HCT116 (cell line): Measurements from ENCODE around the gene ZSCAN5A. TPM values are rescaled to one million over a fixed set of nuclear protein-coding genes. Genes with fewer than 3 reads are reported as not detected.

Experiments
- ATAC-seq: fragments of 200-7000 bp; cut with Tn5 transposase; 2 replicates; pipeline ENCODE4 v1.9.1; 2020; ENCODE audit warnings: mild to moderate bottlenecking, moderate library complexity
- BruUV-seq: library from RNA; stranded (reverse); fragments of 400-500 nt; replicated peaks from 2 replicates; lab custom pipeline; 2021; lab: Mats Ljungman, UMichigan
- CTCF ChIA-PET: fragments of 300-600 bp; sonication (Branson Sonifier 250); formaldehyde crosslinking; loops from one replicate; lab custom pipeline; 2021; ENCODE audit warnings: antibody characterized with exemption; lab: Charles Lee
- POLR2A ChIA-PET: fragments of 300-600, 350-600 bp; sonication (Branson Sonifier 250); formaldehyde crosslinking; loops from one replicate; lab custom pipeline; 2021; ENCODE audit warnings: antibody characterized with exemption; lab: Charles Lee
- RAD21 ChIA-PET, 2 experiments: fragments of 300-600 bp; sonication (Branson Sonifier 250); formaldehyde crosslinking; loops; one replicate each; lab custom pipeline; 2023; ENCODE audit warnings: low total read pairs in 2 of 2; ENCODE audit not compliant: uncharacterized antibody in 2 of 2, unreplicated experiment in 2 of 2, low non-redundant PET in 1 of 2; lab: Charles Lee
- DNase-seq: peaks from one replicate; pipeline ENCODE4 v3.0.0-alpha.2; 2010; ENCODE audit warnings: low read depth, low spot score
- H2AFZ ChIP-seq: fragments of 200-600 bp; shearing (Covaris generic), sonication (generic); 2 replicates; pipeline ENCODE4 v1.6.1; 2017; ENCODE audit warnings: low read depth, mixed run types, mixed read lengths, antibody characterized with exemption, low read length; ENCODE audit not compliant: poor library complexity, severe bottlenecking
- H3K27ac ChIP-seq: 2 replicates; pipeline ENCODE4 v1.5.1; 2012; ENCODE audit warnings: low read depth, low read length
- H3K27me3 ChIP-seq: fragments of 200-600 bp; sonication (generic); 2 replicates; pipeline ENCODE4 v1.6.1; 2016; ENCODE audit warnings: mixed run types, low read length, mixed read lengths; ENCODE audit not compliant: insufficient read depth
- H3K36me3 ChIP-seq, 2 experiments: fragments of 200-500 bp in 1 of 2; fragments of 200-600 bp in 1 of 2; sonication (Bioruptor generic) in 1 of 2; sonication (generic) in 1 of 2; 2 replicates each; pipeline versions ENCODE4 v1.5.1 to v1.6.1; 2014 to 2016; ENCODE audit warnings: low read length in 2 of 2, inconsistent platforms in 1 of 2, mixed read lengths in 1 of 2, mixed run types in 1 of 2; ENCODE audit not compliant: insufficient read depth in 2 of 2, control insufficient read depth in 1 of 2
- H3K4me1 ChIP-seq, 2 experiments: fragments of 200-600 bp in 1 of 2; sonication (generic) in 1 of 2; 2 replicates each; pipeline versions ENCODE4 v1.5.1 to v1.6.1; 2012 to 2017; ENCODE audit warnings: low read length in 2 of 2, inconsistent platforms in 1 of 2, mild to moderate bottlenecking in 1 of 2, mixed read lengths in 1 of 2, mixed run types in 1 of 2, moderate library complexity in 1 of 2; ENCODE audit not compliant: insufficient read depth in 2 of 2, control insufficient read depth in 1 of 2
- H3K4me2 ChIP-seq: fragments of 200-600 bp; sonication (generic); 2 replicates; pipeline ENCODE4 v1.6.1; 2017; ENCODE audit warnings: mixed run types, low read length, mixed read lengths
- H3K4me3 ChIP-seq, 2 experiments: fragments of 200-600 bp in 1 of 2; sonication (generic) in 1 of 2; replicated peaks in 1 of 2; 2 replicates each; pipeline ENCODE4 v1.5.1; 2011 to 2016; ENCODE audit warnings: low read length in 2 of 2, control low read depth in 1 of 2, low read depth in 1 of 2, mild to moderate bottlenecking in 1 of 2, mixed read lengths in 1 of 2, mixed run types in 1 of 2
- H3K79me2 ChIP-seq: fragments of 200-600 bp; sonication (generic); 2 replicates; pipeline ENCODE4 v1.6.1; 2017; ENCODE audit warnings: mild to moderate bottlenecking, mixed run types, low read length, moderate library complexity, mixed read lengths; ENCODE audit not compliant: insufficient read depth
- H3K9ac ChIP-seq: fragments of 200-600 bp; sonication (generic); 2 replicates; pipeline ENCODE4 v1.6.1; 2016; ENCODE audit warnings: low read length, mixed read lengths
- H3K9me2 ChIP-seq: fragments of 200-600 bp; sonication (generic), shearing (Covaris generic); 2 replicates; pipeline ENCODE4 v1.6.1; 2017; ENCODE audit warnings: mixed run types, mild to moderate bottlenecking, moderate library complexity; ENCODE audit not compliant: insufficient read depth
- H3K9me3 ChIP-seq, 2 experiments: fragments of 200-500 bp in 1 of 2; fragments of 200-600 bp in 1 of 2; sonication (Bioruptor generic) in 1 of 2; sonication (generic) in 1 of 2; 2 replicates each; pipeline ENCODE4 v1.6.1; 2014 to 2017; ENCODE audit warnings: low read length in 2 of 2, mixed read lengths in 2 of 2, inconsistent platforms in 1 of 2, low read depth in 1 of 2, mild to moderate bottlenecking in 1 of 2, mixed run types in 1 of 2, moderate library complexity in 1 of 2; ENCODE audit not compliant: control insufficient read depth in 1 of 2, insufficient read depth in 1 of 2
- H4K20me1 ChIP-seq: fragments of 200-600 bp; sonication (generic), shearing (Covaris generic); 2 replicates; pipeline ENCODE4 v1.6.1; 2017; ENCODE audit warnings: mixed run types, mild to moderate bottlenecking, moderate library complexity; ENCODE audit not compliant: insufficient read depth
- ELF1 ChIP-seq: IDR thresholded peaks from 2 replicates; pipeline ENCODE4 v1.6.1; 2012; ENCODE audit warnings: low read depth, borderline replicate concordance
- FOSL1 ChIP-seq: IDR thresholded peaks from 2 replicates; pipeline ENCODE4 v1.6.1; 2012; ENCODE audit warnings: low read depth
- SIN3A ChIP-seq: IDR thresholded peaks from 2 replicates; pipeline ENCODE4 v1.6.1; 2012; ENCODE audit warnings: low read depth
- intact Hi-C: fragments of 100-400 bp; cut with micrococcal nuclease; formaldehyde crosslinking; loops from 2 replicates; pipeline ENCODE4 v1.10.0; 2022
- total RNA-seq: library from RNA; stranded (reverse); gene quantifications from one replicate; pipeline ENCODE4 v1.2.1, GENCODE V29; 2021; ENCODE audit not compliant: unreplicated experiment
- TF ChIP-seq, protein P1 (sequence below): IDR thresholded peaks from 2 replicates; pipeline ENCODE4 v1.6.1; 2012
- TF ChIP-seq, protein P2 (sequence below): IDR thresholded peaks from 2 replicates; pipeline ENCODE4 v1.6.1; 2012
- TF ChIP-seq, protein P3 (sequence below): IDR thresholded peaks from 2 replicates; pipeline ENCODE4 v1.6.1; 2012; ENCODE audit warnings: low read depth
- TF ChIP-seq, protein P4 (sequence below), 3 experiments: fragments of 200-600 bp in 1 of 3; sonication (generic) in 1 of 3; IDR thresholded peaks in 2 of 3; conservative IDR thresholded peaks in 1 of 3; 2 replicates each; pipeline ENCODE4 v1.5.1; 2012 to 2017; ENCODE audit warnings: low read depth in 2 of 3, low read length in 2 of 3, antibody characterized with exemption in 1 of 3, borderline replicate concordance in 1 of 3, control low read depth in 1 of 3, mild to moderate bottlenecking in 1 of 3, mixed read lengths in 1 of 3, mixed run types in 1 of 3, moderate library complexity in 1 of 3; ENCODE audit not compliant: insufficient read depth in 1 of 3

The ZSCAN5A gene
- total RNA-seq, 1 experiment from 2014 or later, result 9.2 TPM

DNA sequence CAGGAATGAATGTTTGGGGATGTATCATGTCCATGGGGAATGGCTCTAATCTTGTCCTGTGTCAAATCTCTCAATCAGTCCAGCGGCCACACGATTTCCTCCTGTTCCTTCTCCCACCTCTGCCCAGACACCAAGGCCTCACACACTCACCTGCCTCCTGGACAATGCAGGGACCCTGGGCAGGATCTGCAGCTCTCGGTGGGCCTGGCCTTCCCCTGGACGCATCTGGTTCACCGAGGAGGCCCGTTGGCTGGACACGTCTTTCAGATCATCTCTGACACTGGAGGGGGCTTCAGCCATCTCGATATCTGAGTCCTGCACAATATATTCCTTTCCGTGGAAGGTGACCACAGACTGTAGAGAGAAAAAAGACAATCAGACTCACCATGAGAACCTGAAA lies 91.2 kb downstream of the ZSCAN5A start:
- intact Hi-C loops, result no loop called here
- Histone ChIP-seq H2AFZ (no peak overlapping the region), H3K36me3 (no peaks in the 10 kb centered on the region), H3K27me3 (no peaks in the 10 kb centered on the region), H3K4me2 (no peak overlapping the region), H3K4me1 (no peaks in the 10 kb centered on the region), H3K9me2 (no peaks in the 10 kb centered on the region), H3K9me3 (no peaks in the 10 kb centered on the region), H4K20me1 (no peaks in the 10 kb centered on the region), H3K9ac (no peak overlapping the region), H3K27ac (no peak overlapping the region), H3K4me3 (no peak overlapping the region), H3K79me2 (no peaks in the 10 kb centered on the region)
- TF ChIP-seq, protein P1, sequence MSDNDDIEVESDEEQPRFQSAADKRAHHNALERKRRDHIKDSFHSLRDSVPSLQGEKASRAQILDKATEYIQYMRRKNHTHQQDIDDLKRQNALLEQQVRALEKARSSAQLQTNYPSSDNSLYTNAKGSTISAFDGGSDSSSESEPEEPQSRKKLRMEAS, result no peak
- TF ChIP-seq, protein P2, sequence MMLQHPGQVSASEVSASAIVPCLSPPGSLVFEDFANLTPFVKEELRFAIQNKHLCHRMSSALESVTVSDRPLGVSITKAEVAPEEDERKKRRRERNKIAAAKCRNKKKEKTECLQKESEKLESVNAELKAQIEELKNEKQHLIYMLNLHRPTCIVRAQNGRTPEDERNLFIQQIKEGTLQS, result no peak
- TF ChIP-seq ELF1 (no peak), SIN3A (no peak), FOSL1 (no peak)
- TF ChIP-seq, protein P3, sequence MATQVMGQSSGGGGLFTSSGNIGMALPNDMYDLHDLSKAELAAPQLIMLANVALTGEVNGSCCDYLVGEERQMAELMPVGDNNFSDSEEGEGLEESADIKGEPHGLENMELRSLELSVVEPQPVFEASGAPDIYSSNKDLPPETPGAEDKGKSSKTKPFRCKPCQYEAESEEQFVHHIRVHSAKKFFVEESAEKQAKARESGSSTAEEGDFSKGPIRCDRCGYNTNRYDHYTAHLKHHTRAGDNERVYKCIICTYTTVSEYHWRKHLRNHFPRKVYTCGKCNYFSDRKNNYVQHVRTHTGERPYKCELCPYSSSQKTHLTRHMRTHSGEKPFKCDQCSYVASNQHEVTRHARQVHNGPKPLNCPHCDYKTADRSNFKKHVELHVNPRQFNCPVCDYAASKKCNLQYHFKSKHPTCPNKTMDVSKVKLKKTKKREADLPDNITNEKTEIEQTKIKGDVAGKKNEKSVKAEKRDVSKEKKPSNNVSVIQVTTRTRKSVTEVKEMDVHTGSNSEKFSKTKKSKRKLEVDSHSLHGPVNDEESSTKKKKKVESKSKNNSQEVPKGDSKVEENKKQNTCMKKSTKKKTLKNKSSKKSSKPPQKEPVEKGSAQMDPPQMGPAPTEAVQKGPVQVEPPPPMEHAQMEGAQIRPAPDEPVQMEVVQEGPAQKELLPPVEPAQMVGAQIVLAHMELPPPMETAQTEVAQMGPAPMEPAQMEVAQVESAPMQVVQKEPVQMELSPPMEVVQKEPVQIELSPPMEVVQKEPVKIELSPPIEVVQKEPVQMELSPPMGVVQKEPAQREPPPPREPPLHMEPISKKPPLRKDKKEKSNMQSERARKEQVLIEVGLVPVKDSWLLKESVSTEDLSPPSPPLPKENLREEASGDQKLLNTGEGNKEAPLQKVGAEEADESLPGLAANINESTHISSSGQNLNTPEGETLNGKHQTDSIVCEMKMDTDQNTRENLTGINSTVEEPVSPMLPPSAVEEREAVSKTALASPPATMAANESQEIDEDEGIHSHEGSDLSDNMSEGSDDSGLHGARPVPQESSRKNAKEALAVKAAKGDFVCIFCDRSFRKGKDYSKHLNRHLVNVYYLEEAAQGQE, result no peak
- TF ChIP-seq, protein P4, sequence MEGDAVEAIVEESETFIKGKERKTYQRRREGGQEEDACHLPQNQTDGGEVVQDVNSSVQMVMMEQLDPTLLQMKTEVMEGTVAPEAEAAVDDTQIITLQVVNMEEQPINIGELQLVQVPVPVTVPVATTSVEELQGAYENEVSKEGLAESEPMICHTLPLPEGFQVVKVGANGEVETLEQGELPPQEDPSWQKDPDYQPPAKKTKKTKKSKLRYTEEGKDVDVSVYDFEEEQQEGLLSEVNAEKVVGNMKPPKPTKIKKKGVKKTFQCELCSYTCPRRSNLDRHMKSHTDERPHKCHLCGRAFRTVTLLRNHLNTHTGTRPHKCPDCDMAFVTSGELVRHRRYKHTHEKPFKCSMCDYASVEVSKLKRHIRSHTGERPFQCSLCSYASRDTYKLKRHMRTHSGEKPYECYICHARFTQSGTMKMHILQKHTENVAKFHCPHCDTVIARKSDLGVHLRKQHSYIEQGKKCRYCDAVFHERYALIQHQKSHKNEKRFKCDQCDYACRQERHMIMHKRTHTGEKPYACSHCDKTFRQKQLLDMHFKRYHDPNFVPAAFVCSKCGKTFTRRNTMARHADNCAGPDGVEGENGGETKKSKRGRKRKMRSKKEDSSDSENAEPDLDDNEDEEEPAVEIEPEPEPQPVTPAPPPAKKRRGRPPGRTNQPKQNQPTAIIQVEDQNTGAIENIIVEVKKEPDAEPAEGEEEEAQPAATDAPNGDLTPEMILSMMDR (IDR thresholded peaks at IDR 0.05 in 2 of 3, conservative IDR thresholded peaks at IDR 0.05 in 1 of 3; ENCODE audit: borderline replicate concordance in 1 of 3, insufficient read depth in 1 of 3, low read depth in 2 of 3, low read length in 2 of 3), result no peak
- CTCF ChIA-PET, result no interaction called here
- RAD21 ChIA-PET, result no interaction called here
- POLR2A ChIA-PET, result no interaction called here
- no TSS peak for BruUV-seq
- no peak for DNase-seq
- ATAC-seq, result no peak
